ENCODE measurements around the gene CHKA. TPM values are rescaled to one million over a fixed set of nuclear protein-coding genes. Genes with fewer than 3 reads are reported as not detected.

CHKA gene
- total and polyA plus RNA-seq, 4 donors, result 58.5 to 112 (median 77.1) TPM

GRCh38 chr11:68013611-68014156 lies 107.5 kb downstream of the CHKA start:
- H3K36me3 ChIP-seq (ENCODE audit: control insufficient read depth, insufficient read depth, low read length), result peaks cover 2% of the 10 kb centered on the region
- H3K4me1 ChIP-seq (ENCODE audit: control insufficient read depth, insufficient read depth, low read length), result peaks cover 86% of the 10 kb centered on the region
- H3K27ac ChIP-seq (ENCODE audit: low read depth, low read length), result peak overlapping the region; percentile 47
- H3K27me3 ChIP-seq (ENCODE audit: control insufficient read depth, insufficient read depth, low read length), result no peaks in the 10 kb centered on the region
- H3K4me3 ChIP-seq (ENCODE audit: low read depth, low read length), result no peak overlapping the region
- H3K9me3 ChIP-seq (ENCODE audit: control insufficient read depth, insufficient read depth, low read length), result no peaks in the 10 kb centered on the region
- DNase-seq (ENCODE audit: low read depth in 4 of 6, low spot score in 6 of 6), result no peak
- 83% methylated on average over 13 of the region's 14 CpGs for WGBS (ENCODE audit: insufficient coverage)

GRCh38 chr11:68012843-68013610 lies 108.2 kb downstream of the CHKA start:
- Histone ChIP-seq H3K4me3 (ENCODE audit: low read depth, low read length) (no peak overlapping the region), H3K4me1 (ENCODE audit: control insufficient read depth, insufficient read depth, low read length) (peaks cover 93% of the 10 kb centered on the region), H3K27ac (ENCODE audit: low read depth, low read length) (peak overlapping the region; percentile 47), H3K36me3 (ENCODE audit: control insufficient read depth, insufficient read depth, low read length) (peaks cover 2% of the 10 kb centered on the region), H3K9me3 (ENCODE audit: control insufficient read depth, insufficient read depth, low read length) (no peaks in the 10 kb centered on the region), H3K27me3 (ENCODE audit: control insufficient read depth, insufficient read depth, low read length) (no peaks in the 10 kb centered on the region)
- WGBS (ENCODE audit: insufficient coverage), result 20% methylated on average over 6 of the region's 16 CpGs
- DNase-seq (ENCODE audit: low read depth in 4 of 6, low spot score in 6 of 6), result peak in 5 of 6 donors; percentile 38 to 82 (median 64)

GRCh38 chr11:68012044-68012842 lies 108.9 kb downstream of the CHKA start:
- no peak overlapping the region for H3K4me3 ChIP-seq (ENCODE audit: low read depth, low read length)
- no peak overlapping the region for H3K27ac ChIP-seq (ENCODE audit: low read depth, low read length)
- 85% methylated on average over 10 of the region's 17 CpGs for WGBS (ENCODE audit: insufficient coverage)
- no peak for DNase-seq (ENCODE audit: low read depth in 4 of 6, low spot score in 6 of 6)
- peaks cover 90% of the 10 kb centered on the region for H3K4me1 ChIP-seq (ENCODE audit: control insufficient read depth, insufficient read depth, low read length)
- H3K9me3 ChIP-seq (ENCODE audit: control insufficient read depth, insufficient read depth, low read length), result no peaks in the 10 kb centered on the region
- H3K27me3 ChIP-seq (ENCODE audit: control insufficient read depth, insufficient read depth, low read length), result no peaks in the 10 kb centered on the region
- H3K36me3 ChIP-seq (ENCODE audit: control insufficient read depth, insufficient read depth, low read length), result peaks cover 5% of the 10 kb centered on the region

- Histone ChIP-seq H3K4me1 (ENCODE audit: control insufficient read depth, insufficient read depth, low read length) (peaks cover 81% of the 10 kb centered on the region), H3K36me3 (ENCODE audit: control insufficient read depth, insufficient read depth, low read length) (peaks cover 5% of the 10 kb centered on the region)
- 69% methylated on average over 14 of the region's 16 CpGs for WGBS (ENCODE audit: insufficient coverage)
Observed at GRCh38 chr11:68011051-68011943, 109.9 kb downstream of the CHKA start.

GRCh38 chr11:68010090-68011041 lies 110.8 kb downstream of the CHKA start, which contains the start of gene ALDH3B1:
TSS of gene ALDH3B1 (plus strand) at chr11:68010327. CDS start at chr11:68015298, 4,971 bp downstream.
- Histone ChIP-seq H3K36me3 (ENCODE audit: control insufficient read depth, insufficient read depth, low read length) (peaks cover 5% of the 10 kb centered on the region), H3K27ac (ENCODE audit: low read depth, low read length) (peak within 1 kb of the TSS; percentile 64), H3K4me3 (ENCODE audit: low read depth, low read length) (no peak within 1 kb of the TSS), H3K27me3 (ENCODE audit: control insufficient read depth, insufficient read depth, low read length) (no peaks in the 10 kb centered on the region), H3K4me1 (ENCODE audit: control insufficient read depth, insufficient read depth, low read length) (peaks cover 78% of the 10 kb centered on the region), H3K9me3 (ENCODE audit: control insufficient read depth, insufficient read depth, low read length) (no peaks in the 10 kb centered on the region)
- DNase-seq (ENCODE audit: low read depth in 4 of 6, low spot score in 6 of 6), result peak; percentile 38 to 87 (median 64)
- 19% methylated on average over 32 of the region's 33 CpGs for WGBS (ENCODE audit: insufficient coverage)

More at GRCh38 chr11:68011051-68011943, 109.9 kb downstream of the CHKA start:
- Histone ChIP-seq H3K27me3 (ENCODE audit: control insufficient read depth, insufficient read depth, low read length) (no peaks in the 10 kb centered on the region), H3K9me3 (ENCODE audit: control insufficient read depth, insufficient read depth, low read length) (no peaks in the 10 kb centered on the region), H3K4me3 (ENCODE audit: low read depth, low read length) (no peak overlapping the region), H3K27ac (ENCODE audit: low read depth, low read length) (peak overlapping the region; percentile 64)
- no peak for DNase-seq (ENCODE audit: low read depth in 4 of 6, low spot score in 6 of 6)

- Histone ChIP-seq H3K27ac (ENCODE audit: low read depth, low read length) (peak overlapping the region; percentile 64), H3K4me3 (ENCODE audit: low read depth, low read length) (no peak overlapping the region), H3K4me1 (ENCODE audit: control insufficient read depth, insufficient read depth, low read length) (peaks cover 73% of the 10 kb centered on the region), H3K36me3 (ENCODE audit: control insufficient read depth, insufficient read depth, low read length) (peaks cover 5% of the 10 kb centered on the region), H3K27me3 (ENCODE audit: control insufficient read depth, insufficient read depth, low read length) (no peaks in the 10 kb centered on the region), H3K9me3 (ENCODE audit: control insufficient read depth, insufficient read depth, low read length) (no peaks in the 10 kb centered on the region)
- WGBS (ENCODE audit: insufficient coverage), result 71% methylated on average over 7 of the region's 12 CpGs
- peak in 1 of 6 donors; percentile 32 for DNase-seq (ENCODE audit: low read depth in 4 of 6, low spot score in 6 of 6)
Observed at GRCh38 chr11:68009391-68010089, 111.6 kb downstream of the CHKA start.

- peaks cover 70% of the 10 kb centered on the region for H3K4me1 ChIP-seq (ENCODE audit: control insufficient read depth, insufficient read depth, low read length)
- H3K36me3 ChIP-seq (ENCODE audit: control insufficient read depth, insufficient read depth, low read length), result peaks cover 3% of the 10 kb centered on the region
- DNase-seq (ENCODE audit: low read depth in 4 of 6, low spot score in 6 of 6), result peak in 2 of 6 donors; percentile 35 to 48
- WGBS (ENCODE audit: insufficient coverage), result 80% methylated on average over 20 of the region's 27 CpGs
- H3K27me3 ChIP-seq (ENCODE audit: control insufficient read depth, insufficient read depth, low read length), result no peaks in the 10 kb centered on the region
- H3K9me3 ChIP-seq (ENCODE audit: control insufficient read depth, insufficient read depth, low read length), result no peaks in the 10 kb centered on the region
- H3K27ac ChIP-seq (ENCODE audit: low read depth, low read length), result no peak overlapping the region
- no peak overlapping the region for H3K4me3 ChIP-seq (ENCODE audit: low read depth, low read length)
Observed at GRCh38 chr11:68008381-68009337, 112.5 kb downstream of the CHKA start.

Measured in spinal cord (tissue), 10 donors.